ENCODE data around the gene HIGD1A. TPM values are rescaled to one million over a fixed set of nuclear protein-coding genes. Genes with fewer than 3 reads are reported as not detected.

The HIGD1A gene
- total RNA-seq, 1 experiment from 2014 or later = 77.6 TPM

- Histone ChIP-seq H3K23me2 (ENCODE audit: insufficient read length, low read depth, low read length, poor library complexity, severe bottlenecking) (no peaks in the 10 kb centered on the region), H3K4me1 (ENCODE audit: insufficient read depth, low read length) (no peaks in the 10 kb centered on the region), H3K56ac (ENCODE audit: insufficient read length, low read depth, low read length) (no peak overlapping the region), H4K91ac (ENCODE audit: insufficient read length, low read depth, low read length) (no peak overlapping the region), H3K4me2 (ENCODE audit: insufficient read depth, insufficient read length, low read length) (no peak overlapping the region), H2BK20ac (ENCODE audit: low read depth, low read length, poor library complexity, severe bottlenecking) (no peak overlapping the region), H3K27ac (ENCODE audit: insufficient read length, low read depth, low read length) (no peak overlapping the region), H3K27me3 (ENCODE audit: insufficient read depth, low read length) (no peaks in the 10 kb centered on the region), H2BK120ac (ENCODE audit: low read depth, low read length, poor library complexity, severe bottlenecking) (no peak overlapping the region), H3K14ac (ENCODE audit: insufficient read depth, low read length) (no peak overlapping the region), H2BK5ac (ENCODE audit: insufficient read length, low read length) (no peak overlapping the region), H3K9ac (ENCODE audit: extremely low read depth, insufficient read length, low read length) (no peak overlapping the region), H4K5ac (ENCODE audit: insufficient read length, low read depth, low read length) (no peak overlapping the region), H2AK5ac (ENCODE audit: insufficient read length, low read length) (no peak overlapping the region), H3K4ac (ENCODE audit: low read depth, low read length) (no peak overlapping the region), H2BK15ac (ENCODE audit: low read depth, low read length) (no peak overlapping the region), H3K18ac (ENCODE audit: insufficient read length, low read depth, low read length) (no peak overlapping the region), H4K8ac (replicated peaks; ENCODE audit: insufficient read length, low read depth, low read length) (no peak overlapping the region), H3K79me2 (ENCODE audit: insufficient read depth, low read length) (no peaks in the 10 kb centered on the region; the same call in 1 of the 2 replicates), H2AFZ (ENCODE audit: low read length) (no peak overlapping the region), H3T11ph (ENCODE audit: low read length) (no peak overlapping the region), H3K9me3 (ENCODE audit: control insufficient read depth, low read depth, low read length) (no peaks in the 10 kb centered on the region), H4K20me1 (ENCODE audit: control insufficient read depth, insufficient read depth, insufficient read length) (no peaks in the 10 kb centered on the region), H3K79me1 (ENCODE audit: insufficient read depth, low read depth, low read length, poor library complexity, severe bottlenecking) (no peaks in the 10 kb centered on the region), H3K23ac (ENCODE audit: insufficient read length, low read depth, low read length) (no peak overlapping the region), H2BK12ac (ENCODE audit: insufficient read length, low read depth, low read length) (no peak overlapping the region)
- Mint-ChIP-seq H3K9me3 (no peaks in the 10 kb centered on the region), H3K36me3 (ENCODE audit: insufficient read depth in 1 of 3, low read depth in 3 of 3) (no peaks in the 10 kb centered on the region), H3K4me3 (no peak overlapping the region), H3K27me3 (ENCODE audit: low read depth) (peaks cover 3% of the 10 kb centered on the region; the same call in 1 of the 2 replicates), H3K4me1 (peaks cover 12% of the 10 kb centered on the region in 2 experiments), H3K27ac (no peak overlapping the region)
- no peak for TF ChIP-seq CTCF (conservative IDR thresholded peaks at IDR 0.05)
- no CpG with 5 or more reads among the region's 3 CpGs for WGBS (ENCODE audit: extremely low coverage, insufficient read length, low lambda C conversion rate)
- no peak for DNase-seq
Measured at GRCh38 chr3:42850263-42850662, 46.0 kb upstream of the HIGD1A start.
